ENCODE results near the gene RIPK4.
"Not testable (repeated sequence)": the region's sequence is repeated elsewhere in the genome, so short reads cannot be mapped to it uniquely, and the experiment has no call there.

RIPK4 gene

DNA sequence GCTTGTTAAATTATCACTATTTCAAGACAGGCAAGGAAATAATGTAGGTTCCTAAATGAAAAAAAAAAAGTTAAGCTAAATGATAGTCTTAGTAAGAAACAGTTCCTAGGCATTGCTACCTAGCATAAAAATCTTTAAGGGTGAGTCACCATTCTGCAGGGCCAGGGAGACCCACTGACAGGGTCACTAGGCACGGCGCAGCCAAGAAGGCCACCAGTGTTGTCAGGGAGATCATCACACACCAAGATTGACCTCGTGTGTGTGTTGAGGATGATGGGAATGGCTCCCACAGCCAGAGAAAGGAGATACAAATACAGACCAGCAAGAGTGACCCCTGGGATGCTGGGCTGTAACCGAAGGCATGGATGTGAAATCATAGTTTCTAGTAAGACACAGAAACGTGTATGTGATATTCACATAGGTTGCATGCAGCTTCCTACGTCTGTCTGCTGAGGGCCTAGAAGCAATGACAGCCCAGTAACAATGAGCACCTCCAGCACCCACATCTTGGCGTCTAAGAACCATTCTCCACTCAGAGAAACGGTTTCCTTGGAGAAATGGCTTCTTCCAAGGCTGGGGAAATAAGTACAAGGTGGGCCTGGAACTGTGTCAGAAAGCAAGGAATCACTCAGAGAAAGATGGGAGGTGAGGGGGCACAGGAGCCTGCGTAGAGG, 29.1 kb downstream of the RIPK4 start:
- no peak for DNase-seq (ENCODE audit: low read depth)

DNA sequence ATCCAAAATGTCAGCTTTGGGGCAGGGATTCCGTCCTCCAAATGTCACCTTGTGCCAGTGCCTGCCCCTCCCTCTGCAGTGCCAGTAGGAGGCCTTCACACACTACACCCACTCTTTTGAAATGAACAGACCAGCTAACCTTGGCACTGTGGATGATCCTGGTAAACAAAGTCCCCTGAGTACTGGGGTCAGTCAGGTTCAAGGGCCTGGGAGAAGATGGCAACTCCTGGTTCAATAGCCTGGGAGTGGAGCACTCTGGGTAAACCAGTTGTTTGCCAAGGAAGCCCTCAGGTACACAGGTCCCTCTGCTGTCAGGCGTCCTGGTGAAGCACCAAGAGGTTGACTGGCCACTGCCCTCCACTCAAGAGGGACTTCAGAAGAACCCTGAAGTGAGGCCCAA, 30.4 kb downstream of the RIPK4 start:
- DNase-seq (ENCODE audit: low read depth): no peak

DNA sequence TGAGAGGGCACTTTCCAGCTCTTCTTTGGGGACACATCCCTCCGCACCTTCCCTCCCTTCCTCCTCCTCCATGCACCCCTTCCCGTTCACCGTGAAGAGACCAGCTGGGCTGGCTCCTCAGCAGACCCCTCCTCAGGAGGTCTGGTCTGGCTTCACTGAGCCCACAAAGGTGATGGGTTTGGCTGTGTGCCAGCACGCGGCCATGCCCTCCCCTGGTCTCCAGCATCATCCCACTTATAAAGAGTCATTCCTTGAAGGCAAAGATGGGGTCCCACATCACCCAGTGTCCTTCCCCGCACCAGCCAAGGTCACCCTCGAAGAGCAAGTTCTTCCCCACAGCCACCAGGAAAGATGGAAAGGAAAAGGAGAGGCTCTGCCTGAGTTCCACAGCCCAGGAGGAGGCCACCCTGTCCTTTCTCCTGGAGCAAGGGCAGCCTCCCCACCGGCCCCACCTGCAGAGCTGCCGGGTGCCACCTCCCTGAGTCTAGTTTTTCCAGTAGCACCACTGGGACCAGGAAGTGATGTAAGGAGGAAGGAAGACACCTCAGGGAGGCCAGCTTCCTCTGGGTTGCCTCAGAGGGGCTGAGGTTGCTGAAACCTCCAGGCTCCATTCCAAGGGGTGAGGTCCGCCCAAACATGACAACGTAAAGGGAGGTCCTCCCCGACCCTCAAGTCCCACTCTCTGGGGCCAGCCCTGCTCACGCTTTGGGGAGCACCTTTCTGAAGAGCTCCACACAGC, 32.7 kb downstream of the RIPK4 start:
- no peak for DNase-seq (ENCODE audit: low read depth)

DNA sequence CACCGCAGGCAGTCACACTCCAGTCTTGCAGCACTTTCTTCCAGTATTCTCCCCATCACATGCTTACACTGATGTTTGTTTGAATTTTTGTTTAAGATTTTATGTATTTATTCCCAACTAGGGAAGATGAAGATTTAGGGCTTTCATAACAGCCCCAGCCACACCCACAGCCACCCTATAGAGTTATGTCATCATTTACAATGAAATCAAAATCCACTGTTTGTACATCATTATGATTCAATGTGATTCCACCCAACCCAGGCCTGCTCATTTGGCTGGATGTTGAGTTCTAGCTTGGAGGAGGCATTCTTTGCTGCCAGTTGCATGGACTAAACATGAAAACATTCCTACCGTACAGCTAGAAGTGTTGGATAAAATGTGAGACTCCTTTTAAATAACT, 35.8 kb downstream of the RIPK4 start:
- DNase-seq (ENCODE audit: low read depth): no peak

DNA sequence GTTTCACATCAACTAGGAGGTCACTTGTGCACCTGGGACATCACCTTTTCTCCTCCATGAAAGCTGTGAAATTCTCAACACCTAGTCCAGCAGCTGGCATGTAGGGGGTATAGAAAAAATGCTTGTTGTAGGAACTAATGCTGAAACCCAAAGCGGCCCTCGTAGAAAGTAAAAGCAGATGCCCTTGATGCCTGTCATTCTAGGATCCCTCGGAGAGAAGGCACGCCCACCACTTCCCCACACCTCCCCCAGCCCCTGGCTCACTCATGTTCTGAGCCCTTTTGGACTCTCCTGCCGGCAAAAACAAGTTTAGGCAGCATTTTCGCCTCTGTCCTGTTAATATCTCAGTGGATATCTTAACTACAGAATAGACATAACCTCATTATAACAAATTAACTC, 36.5 kb downstream of the RIPK4 start:
- DNase-seq (ENCODE audit: low read depth): no peak

DNA sequence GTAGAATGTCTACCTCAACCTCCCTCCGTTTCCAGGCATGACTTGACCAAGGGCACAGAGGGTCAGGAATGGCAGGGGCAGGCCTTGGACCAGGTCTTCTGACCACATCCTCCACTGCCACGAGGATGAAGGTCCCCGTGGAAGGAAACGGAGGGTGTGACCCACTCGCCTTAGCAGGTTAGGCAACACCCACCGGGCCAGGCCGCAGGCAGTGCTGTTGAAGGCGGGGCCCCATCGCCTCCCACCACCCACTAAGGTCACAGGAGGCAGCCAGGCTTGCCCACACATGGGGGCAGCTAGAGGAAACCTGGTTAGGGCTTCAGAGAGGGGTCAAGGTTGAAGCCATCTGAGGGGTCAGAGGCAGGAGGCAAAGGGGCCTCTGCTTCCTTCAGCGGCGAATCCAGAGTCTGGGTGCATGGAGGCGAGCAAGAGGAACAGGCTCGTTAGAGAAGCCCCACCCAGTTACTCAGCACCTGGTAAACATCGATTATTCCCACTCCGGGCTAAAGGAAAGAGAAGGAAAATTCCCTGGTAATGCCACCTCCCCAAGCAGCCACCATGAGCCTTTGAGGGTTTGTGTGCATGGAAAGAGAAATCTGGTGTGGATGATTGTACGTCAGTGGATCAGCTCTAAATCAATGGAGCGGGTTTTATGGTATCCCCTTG, 37.0 kb downstream of the RIPK4 start:
- DNase-seq (ENCODE audit: low read depth): no peak

DNA sequence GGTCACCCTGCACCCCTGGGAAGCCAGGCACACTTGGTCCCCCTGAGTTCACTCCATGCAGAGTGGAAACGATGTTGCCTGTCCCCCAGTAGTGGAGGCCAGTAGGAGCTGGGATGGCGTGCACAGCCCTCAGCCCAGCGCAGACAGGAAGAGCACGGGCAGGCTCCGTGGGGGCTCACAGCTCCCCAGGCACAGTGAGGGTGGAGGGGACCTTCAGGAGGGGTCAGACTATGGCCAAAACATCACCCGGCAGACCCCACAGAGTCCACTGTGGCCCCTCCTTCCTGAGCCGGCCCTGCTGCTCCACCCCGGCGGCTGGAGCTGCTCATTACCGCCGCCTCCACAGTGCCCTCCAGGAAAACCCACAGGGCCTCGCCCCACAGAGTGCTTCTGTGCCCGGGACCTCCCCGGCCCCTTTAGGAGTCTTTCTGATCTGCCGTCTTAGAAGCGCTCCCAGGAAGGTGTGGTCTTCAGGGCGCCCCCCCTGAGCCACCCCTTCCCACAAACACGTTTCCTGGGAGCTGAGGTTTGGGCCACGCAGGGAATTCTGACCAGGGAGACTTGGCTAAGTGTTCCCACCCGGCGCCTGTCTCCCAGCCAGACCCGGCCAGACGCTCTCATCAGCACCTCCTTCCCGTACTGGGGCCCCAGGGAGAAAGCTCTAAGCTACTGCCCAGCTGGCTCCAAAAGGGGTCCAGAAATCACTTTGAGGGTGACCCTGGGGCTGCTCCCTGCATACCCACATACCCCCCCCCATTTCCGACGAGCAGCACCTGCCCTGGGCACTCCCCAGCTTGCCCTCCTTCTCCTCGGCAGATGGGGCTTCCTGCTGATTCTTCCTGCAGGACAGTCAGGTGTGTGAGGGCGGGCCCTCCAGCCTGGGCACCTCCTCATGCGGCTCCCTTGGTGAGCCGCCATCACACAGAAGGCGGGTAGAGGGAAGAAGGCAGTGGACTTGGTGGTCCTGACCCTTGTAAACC, 38.8 kb downstream of the RIPK4 start:
- no peak for DNase-seq (ENCODE audit: low read depth)

DNA sequence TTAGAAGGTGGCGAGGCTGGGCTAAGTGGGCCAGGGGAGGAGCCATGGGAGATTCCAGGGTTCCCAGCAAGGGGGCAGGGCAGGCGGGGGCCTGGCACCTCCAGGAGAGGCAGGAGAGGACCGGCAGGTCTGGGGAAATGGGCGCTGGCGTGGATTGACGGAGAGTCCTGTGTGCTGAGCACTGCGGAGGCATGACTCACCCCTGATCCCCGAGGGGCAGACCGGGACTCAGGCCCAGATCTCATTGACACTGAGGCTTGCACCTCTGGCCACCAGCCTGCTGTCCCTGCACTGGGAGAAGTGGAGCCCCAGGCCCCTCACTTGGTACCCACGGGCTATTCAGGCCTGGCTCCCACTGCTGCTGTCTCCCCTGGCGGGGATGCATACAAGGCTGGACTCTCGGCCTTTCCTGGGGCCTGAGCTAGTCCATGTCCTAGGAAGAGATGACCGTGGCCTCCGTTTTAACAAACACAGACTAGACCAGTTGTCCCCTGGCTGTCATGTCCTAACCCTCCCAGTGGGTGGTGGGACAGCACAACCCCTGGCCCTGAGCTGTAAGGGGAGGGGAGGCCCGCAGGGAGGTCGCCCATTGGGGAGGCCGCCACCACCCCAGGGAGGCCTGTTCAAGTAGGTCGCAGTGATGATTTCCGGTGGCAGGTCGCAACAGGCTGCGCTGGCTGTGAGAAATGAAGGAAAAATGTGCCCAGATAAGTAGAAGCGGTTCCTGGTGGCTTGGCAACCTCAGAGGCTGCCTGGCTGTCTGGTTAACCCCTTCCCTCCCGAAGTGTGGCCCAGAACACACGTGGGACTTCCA, 39.7 kb downstream of the RIPK4 start:
- DNase-seq (ENCODE audit: low read depth): no peak

DNA sequence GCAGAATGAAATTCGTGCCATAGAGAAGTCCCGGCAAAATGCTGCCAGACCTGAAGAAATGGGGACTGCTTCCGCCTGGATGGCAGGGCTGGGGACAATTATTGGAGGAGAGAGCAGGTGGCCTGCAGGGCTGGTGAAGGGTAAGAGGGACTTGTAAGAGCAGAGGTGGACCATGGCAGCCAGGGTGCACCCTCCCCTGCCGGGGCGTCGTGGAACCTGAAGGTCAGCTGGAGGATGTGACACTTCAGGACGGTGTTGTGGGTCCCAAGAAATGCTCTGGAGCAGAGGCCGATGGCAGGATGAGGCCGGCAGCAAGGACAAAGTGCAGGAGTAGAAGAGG, 40.3 kb downstream of the RIPK4 start:
- no peak for DNase-seq (ENCODE audit: low read depth)

DNA sequence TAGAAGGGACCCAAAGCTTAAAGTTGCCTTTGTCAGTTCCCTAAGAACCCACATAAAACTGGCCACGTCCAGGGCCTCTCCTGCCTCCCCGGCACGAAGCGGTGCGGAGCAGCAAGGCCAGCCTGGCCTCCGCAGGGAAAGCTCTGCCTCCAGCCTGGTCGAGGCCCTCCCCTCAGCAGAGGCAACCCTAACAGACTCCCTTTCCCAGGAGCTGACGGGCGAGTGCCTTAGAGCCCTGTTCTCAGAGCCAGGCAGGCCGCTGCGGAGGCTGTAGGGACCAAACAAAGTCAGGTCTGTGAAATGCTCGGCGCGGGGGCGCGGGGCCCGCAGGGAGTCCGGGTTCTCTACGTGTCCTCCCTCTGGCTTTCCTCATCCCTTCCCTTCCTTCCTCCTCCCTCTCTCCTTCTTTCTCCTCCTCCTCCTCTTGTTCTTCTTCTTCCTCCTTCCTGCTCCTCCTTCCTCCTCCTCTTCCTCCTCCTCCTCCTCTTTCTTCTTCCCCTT, 40.7 kb downstream of the RIPK4 start:
- DNase-seq (ENCODE audit: low read depth): no peak

DNA sequence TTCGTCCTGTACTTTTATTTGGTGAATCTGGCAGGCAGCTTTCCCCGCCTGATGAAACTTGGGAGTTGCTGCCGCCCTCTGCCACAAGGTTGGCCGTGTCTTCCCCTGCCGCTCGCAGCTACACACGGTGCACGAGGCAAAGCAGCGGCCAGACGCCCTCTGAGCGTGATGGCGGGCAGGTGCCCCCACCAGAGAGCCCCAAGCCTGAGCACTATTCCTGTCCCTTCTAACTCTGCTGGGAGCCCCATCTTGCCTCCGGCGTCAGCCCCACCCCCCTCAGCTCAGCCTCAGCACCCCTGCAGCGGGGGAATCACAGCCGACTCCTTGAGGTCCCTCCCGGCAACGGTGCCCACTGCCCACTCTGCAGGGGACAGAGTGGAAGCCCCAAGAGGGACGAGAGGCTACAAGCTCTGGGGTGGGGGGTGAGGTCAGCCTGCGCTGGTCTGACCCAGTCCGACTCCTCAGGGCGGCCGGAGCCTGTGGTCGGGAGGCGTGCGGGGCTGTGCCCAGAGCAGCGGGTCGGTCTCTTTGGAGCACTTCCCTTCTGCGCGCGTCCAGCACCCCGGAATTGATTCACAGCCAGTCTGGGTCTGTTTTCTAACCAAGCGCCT, 41.3 kb downstream of the RIPK4 start:
- no peak for DNase-seq (ENCODE audit: low read depth)

DNA sequence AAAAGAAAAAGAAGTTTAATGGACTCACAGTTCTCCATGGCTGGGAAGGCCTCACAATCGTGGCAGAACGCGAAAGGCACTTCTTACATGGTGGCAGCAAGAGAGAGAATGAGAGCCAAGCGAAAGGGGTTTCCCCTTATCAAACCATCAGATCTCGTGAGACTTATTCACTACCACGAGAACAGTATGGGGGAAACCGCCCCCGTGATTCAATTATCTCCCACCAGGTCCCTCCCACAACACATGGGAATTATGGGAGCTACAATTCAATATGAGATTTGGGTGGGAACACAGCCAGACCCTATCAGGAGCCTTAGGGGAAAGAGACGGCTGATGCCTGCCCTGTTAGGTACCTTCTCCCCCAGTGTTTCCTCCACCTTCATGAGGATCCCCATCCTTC, 43.0 kb downstream of the RIPK4 start:
- DNase-seq (ENCODE audit: low read depth): not testable (repeated sequence)

DNA sequence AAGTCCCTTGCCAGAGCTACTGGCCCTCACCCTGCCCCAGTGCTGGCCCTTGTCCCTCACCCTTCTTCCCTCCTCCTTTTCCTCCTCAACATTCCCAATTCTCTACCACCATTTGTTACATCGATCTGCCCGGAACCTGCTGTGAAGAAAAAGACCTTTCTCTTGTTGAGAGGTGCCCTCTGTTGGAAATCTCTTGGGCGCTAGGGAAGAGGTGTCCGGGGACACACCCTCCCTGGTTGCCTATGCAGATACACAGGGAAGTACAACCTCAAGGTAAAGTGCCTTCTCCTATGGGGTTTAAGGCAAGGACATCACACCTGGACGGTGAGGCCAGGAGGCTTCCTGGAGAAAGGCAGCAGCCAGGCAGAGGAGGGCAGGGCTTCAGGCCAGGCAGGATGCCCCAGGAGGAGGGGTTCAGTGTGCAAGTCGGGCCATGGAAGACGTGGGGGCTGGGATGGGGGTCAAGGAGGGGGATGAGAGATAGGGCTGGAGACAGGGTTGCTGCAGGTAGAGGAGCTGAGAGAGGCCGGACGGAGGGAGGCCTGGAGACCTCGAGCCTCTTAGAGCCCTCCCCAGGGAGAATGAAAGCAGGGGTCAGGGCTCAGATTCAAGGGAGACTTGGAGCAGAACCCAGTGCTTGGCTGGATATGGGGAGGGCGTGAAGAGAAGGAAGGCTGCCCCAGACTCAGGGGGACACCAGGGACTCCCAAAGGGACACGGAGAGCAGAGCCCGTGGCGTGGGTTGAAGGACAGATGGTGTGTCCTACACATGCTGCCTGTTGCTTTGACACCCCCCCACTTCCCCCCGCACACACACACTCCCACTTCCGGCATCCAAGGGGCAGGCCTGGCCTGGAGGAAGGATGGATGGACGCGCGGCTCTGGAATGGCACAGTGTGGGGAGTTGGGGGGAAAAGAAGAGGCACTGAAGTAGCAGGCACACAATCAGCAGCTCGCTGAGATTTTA, 44.5 kb downstream of the RIPK4 start:
- no peak for DNase-seq (ENCODE audit: low read depth)

DNA sequence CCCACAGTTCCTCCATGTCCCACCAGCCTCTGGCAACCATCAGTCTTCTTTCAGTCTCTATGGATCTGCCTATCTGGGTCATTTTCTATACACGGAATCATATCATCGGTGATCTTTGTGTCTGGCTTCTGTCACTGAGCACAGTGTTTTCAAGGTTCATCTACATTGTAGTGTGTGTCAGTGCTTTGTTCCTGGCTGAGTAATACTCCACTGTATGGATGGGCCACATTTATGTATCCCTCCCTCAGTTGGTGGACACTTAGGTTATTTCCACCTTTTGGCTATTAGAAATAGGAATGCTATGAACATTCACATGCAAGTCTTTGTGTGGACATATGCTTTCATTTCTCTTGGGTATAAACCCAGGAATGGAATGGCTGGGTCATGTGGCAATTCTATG, 46.6 kb downstream of the RIPK4 start:
- no peak for DNase-seq (ENCODE audit: low read depth)

DNA sequence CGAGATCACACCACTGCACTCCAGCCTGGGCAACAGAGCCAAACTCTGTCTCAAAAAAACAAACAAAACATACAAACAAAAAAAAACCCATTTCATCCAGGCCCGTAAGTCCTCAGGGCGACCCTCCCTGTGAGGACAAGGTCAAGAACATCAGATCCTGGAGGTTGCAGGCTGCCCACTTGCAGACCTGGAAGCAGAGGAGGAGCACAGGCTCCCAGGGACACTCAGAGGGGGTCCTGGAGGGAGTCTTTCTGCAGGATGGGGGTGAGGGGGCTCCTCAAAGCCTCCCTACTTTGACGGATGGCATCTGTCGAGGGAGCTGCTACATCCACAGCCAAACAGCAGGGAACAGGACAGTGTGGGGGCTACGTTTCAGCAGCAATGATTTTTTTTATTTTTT, 47.2 kb downstream of the RIPK4 start:
- DNase-seq (ENCODE audit: low read depth): no peak

DNA sequence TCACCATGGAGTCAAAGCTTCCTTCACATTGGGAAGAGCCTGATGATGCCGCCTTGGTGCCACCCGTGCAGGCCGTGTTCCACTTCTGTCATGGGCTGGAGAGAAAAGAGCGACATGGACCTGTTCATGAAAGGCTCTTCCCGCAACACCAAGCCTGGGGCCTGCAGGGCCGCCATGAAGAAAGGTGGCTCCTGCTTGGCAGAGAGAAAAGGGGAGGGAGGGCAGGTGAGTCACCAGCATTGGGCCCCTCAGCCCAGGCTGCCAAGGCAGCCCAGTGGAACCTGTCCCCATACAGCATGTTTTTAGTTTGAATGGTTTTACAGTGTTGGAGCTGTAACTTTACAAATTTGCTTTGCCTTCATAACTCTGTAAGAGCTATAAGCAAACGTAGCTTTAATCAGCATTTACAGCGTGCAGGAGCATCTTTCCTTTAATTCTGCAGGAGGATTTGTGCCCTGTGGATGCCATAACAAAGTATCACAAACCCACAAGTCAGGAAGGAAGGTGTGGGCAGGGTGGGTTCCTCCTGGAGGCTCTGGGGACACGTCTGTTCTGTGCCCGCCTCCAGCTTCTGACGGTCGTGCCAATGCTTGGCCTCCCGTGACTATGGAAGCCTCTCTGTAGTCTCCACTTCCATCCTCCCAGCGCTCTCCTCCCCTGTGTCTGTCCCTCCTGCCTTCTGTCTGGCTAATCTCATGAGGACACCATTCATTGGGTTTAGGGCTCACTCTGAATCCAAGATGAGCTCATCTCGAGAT, 49.1 kb downstream of the RIPK4 start:
- DNase-seq (ENCODE audit: low read depth): no peak

DNA sequence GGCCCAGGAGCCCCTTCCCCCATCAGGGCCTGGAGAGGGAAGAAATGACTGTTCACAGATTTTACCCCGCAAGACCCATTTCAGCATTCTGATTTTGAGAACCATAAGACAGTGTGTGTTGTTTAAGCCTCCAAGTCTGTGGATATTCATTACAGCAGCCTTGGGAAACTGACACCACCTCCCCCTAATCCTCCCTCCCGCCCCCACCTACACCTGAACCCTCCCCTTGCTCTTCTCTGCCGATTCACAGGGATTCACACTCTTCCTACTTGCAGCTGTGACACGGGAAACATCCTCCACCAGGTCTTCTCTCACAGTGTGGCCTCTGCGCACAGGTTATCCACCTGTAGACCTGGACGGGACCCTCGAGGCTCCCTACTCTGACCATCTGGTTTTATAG, 50.1 kb downstream of the RIPK4 start:
- no peak for DNase-seq (ENCODE audit: low read depth)

DNA sequence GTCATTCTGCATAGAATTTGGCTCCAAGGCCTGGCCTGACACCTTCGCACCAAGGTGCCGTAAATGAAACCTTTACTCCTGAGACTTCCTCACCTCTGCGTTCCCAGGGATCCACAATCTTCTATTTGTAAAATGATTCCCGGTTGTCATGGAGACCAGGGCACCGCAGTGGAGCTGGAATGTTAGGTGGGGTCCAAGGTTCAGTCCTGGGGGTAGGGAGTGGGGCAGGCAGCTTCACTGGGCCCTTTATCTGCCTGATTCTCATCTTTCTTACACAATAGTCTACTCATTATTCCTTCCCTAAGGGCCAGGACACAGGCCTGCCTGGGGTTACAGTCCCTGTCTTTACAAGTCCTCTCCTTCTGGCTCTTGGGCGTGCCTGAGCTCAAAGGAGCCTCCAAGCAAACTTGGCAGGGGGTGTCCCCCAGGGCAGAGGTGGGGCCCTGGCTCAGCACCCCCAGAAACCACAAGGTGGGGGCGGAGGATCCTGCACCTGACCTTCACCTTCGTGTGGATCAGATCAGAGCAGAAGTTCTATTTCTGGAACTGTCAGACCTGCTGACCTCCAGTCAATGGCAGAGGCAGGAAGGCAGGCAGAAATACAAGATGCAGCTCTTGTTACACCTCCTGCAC, 51.1 kb downstream of the RIPK4 start:
- DNase-seq (ENCODE audit: low read depth): no peak

All from activated T-cell treated with anti-CD3 and anti-CD28 coated beads for 24 hours (primary cell).